ENCODE data around the gene RXFP4. TPM values are rescaled to one million over a fixed set of nuclear protein-coding genes. Genes with fewer than 3 reads are reported as not detected.

The RXFP4 gene
- total and polyA plus RNA-seq, 2 of the 13 experiments (the other 11 are each of a cell fraction or from before 2014, with no cell fraction given), result 0.38 to 1.4 TPM

DNA sequence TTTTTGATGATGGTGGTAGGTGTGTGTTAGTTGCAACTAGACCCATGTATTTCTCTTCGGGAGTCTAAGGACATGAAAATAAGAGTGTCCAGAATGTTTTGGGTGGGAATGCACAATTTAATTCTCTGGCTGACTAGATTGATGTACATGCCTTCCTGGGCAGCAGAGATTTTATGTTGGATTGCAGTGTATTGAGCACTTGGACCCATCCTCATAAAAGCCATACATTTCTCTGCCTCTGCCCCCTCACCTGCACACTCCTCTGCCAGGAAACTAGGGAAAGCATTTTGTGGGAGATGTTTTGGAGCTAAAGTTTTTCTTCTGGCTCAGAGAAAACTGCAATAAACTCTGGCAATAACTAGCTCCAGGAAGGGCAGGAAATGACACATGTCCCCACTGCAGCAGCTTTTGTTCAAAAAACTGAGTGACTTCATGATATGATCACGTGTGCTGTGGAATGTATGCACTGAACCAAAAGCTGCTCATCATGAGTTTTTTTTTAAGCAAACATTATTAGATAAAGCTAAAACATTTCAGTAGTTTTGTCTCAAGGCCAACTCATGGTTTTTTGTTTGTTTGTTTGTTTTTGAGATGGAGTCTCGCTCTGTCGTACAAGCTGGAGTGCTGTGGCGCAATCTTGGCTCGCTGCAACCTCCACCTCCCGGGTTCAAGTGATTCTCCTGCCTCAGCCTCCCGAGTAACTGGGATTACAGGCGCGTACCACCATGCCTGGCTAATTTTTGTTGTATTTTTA, 47.9 kb upstream of the RXFP4 start (continued):
- TF ChIP-seq, protein P1, sequence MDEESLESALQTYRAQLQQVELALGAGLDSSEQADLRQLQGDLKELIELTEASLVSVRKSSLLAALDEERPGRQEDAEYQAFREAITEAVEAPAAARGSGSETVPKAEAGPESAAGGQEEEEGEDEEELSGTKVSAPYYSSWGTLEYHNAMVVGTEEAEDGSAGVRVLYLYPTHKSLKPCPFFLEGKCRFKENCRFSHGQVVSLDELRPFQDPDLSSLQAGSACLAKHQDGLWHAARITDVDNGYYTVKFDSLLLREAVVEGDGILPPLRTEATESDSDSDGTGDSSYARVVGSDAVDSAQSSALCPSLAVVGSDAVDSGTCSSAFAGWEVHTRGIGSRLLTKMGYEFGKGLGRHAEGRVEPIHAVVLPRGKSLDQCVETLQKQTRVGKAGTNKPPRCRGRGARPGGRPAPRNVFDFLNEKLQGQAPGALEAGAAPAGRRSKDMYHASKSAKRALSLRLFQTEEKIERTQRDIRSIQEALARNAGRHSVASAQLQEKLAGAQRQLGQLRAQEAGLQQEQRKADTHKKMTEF (CRISPR knock-in tag; IDR thresholded peaks at IDR 0.05), result peak; percentile 48; the same call in 1 of the 2 replicates
- TF ChIP-seq CEBPB (IDR thresholded peaks at IDR 0.05; ENCODE audit: borderline replicate concordance, low read depth, low read length) (peak; percentile 76; the same call in 1 of the 2 replicates), ZBTB21 (CRISPR knock-in tag; IDR thresholded peaks at IDR 0.05) (peak; percentile 81), SOX6 (IDR thresholded peaks at IDR 0.05) (no peak), SOX6 (CRISPR knock-in tag; IDR thresholded peaks at IDR 0.05) (peak; percentile 70; the same call in 1 of the 2 replicates), KDM1A (CRISPR knock-in tag; IDR thresholded peaks at IDR 0.05) (peak; percentile 95), DMAP1 (CRISPR knock-in tag; IDR thresholded peaks at IDR 0.05) (0 out of 2 replicates have a peak, but pooled peaks have one; percentile 25), ZNF737 (CRISPR knock-in tag; IDR thresholded peaks at IDR 0.05; ENCODE audit: borderline replicate concordance) (no peak), MIER3 (CRISPR knock-in tag; IDR thresholded peaks at IDR 0.05; ENCODE audit: borderline replicate concordance) (peak; percentile 30; the same call in 1 of the 2 replicates), EP300 (IDR thresholded peaks at IDR 0.05; ENCODE audit: low read depth in 2 of 2, low read length in 2 of 2) (peak in 1 of 2 experiments; percentile 42; a peak in 1 of 4 replicates), EP300 (CRISPR knock-in tag; IDR thresholded peaks at IDR 0.05; ENCODE audit: borderline replicate concordance) (no peak)
- TF ChIP-seq, protein P2, sequence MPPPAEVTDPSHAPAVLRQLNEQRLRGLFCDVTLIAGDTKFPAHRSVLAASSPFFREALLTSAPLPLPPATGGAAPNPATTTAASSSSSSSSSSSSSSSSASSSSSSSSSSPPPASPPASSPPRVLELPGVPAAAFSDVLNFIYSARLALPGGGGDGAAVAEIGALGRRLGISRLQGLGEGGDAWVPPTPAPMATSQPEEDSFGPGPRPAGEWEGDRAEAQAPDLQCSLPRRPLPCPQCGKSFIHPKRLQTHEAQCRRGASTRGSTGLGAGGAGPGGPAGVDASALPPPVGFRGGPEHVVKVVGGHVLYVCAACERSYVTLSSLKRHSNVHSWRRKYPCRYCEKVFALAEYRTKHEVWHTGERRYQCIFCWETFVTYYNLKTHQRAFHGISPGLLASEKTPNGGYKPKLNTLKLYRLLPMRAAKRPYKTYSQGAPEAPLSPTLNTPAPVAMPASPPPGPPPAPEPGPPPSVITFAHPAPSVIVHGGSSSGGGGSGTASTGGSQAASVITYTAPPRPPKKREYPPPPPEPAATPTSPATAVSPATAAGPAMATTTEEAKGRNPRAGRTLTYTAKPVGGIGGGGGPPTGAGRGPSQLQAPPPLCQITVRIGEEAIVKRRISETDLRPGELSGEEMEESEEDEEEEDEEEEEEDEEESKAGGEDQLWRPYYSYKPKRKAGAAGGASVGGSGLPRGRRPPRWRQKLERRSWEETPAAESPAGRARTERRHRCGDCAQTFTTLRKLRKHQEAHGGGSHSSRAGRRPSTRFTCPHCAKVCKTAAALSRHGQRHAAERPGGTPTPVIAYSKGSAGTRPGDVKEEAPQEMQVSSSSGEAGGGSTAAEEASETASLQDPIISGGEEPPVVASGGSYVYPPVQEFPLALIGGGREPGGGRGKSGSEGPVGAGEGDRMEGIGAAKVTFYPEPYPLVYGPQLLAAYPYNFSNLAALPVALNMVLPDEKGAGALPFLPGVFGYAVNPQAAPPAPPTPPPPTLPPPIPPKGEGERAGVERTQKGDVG (CRISPR knock-in tag; IDR thresholded peaks at IDR 0.05; ENCODE audit: borderline replicate concordance), result no peak
- TF ChIP-seq, protein P3, sequence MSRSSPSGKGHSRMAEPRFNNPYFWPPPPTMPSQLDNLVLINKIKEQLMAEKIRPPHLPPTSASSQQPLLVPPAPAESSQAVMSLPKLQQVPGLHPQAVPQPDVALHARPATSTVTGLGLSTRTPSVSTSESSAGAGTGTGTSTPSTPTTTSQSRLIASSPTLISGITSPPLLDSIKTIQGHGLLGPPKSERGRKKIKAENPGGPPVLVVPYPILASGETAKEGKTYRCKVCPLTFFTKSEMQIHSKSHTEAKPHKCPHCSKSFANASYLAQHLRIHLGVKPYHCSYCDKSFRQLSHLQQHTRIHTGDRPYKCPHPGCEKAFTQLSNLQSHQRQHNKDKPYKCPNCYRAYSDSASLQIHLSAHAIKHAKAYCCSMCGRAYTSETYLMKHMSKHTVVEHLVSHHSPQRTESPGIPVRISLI (CRISPR knock-in tag; IDR thresholded peaks at IDR 0.05; ENCODE audit: borderline replicate concordance), result peak; percentile 69; the same call in 1 of the 2 replicates

All from HepG2 (cell line).